LNCAP (cell line): Measurements from ENCODE around the gene NUTF2.

ENCODE experiments used
- TF ChIP-seq, protein P1 (sequence below): fragments of 450-650 bp; IDR thresholded peaks from 2 replicates; pipeline ENCODE4 v1.5.1; 2017; ENCODE audit warnings: mild to moderate bottlenecking

Gene NUTF2

DNA sequence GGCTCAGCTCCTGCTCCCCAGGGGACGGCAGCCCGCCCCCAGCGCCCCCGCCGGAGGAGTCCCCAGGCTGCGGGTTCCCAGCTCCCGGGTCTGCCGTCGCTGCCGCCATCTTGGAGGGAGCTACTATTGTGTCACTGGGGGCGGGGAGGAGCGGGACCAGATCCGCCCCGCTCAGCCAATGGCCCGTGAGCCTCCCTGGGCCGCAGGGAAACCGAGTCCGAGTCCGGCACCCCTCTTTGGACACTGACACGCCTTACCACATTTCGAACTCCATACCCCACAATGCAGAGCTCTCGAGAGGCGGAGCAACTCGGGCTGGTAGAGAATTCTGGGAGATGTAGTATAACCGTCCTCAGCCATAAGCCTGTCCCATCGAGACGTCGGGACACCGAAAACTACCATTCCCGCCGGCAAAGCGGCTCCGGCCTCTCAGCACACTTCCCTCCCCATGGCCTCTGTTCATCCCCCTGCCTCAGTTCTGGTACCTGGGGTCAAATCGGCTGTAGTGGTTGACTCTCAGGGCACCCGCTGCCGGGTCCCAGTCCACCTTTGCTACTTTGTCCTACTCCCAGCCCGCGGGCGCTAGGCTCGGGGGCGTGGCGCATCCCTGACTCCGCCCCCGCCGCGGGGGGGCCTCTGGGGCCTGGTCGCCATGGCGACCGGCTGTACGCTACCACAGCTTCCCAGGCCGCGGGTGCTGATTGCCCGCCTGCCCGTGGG lies 40.1 kb upstream of the NUTF2 start, which contains the start of the genes RANBP10 and TSNAXIP1:
Gene RANBP10 (minus strand): TSS at position 133 of the 720 bp plus-strand sequence. CDS start 24 bp downstream, at position 109.
Gene TSNAXIP1 (plus strand): TSS at position 462 of the 720 bp plus-strand sequence. CDS start 261 bp downstream, outside the sequence.
- TF ChIP-seq, protein P1, sequence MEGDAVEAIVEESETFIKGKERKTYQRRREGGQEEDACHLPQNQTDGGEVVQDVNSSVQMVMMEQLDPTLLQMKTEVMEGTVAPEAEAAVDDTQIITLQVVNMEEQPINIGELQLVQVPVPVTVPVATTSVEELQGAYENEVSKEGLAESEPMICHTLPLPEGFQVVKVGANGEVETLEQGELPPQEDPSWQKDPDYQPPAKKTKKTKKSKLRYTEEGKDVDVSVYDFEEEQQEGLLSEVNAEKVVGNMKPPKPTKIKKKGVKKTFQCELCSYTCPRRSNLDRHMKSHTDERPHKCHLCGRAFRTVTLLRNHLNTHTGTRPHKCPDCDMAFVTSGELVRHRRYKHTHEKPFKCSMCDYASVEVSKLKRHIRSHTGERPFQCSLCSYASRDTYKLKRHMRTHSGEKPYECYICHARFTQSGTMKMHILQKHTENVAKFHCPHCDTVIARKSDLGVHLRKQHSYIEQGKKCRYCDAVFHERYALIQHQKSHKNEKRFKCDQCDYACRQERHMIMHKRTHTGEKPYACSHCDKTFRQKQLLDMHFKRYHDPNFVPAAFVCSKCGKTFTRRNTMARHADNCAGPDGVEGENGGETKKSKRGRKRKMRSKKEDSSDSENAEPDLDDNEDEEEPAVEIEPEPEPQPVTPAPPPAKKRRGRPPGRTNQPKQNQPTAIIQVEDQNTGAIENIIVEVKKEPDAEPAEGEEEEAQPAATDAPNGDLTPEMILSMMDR = no peak

DNA sequence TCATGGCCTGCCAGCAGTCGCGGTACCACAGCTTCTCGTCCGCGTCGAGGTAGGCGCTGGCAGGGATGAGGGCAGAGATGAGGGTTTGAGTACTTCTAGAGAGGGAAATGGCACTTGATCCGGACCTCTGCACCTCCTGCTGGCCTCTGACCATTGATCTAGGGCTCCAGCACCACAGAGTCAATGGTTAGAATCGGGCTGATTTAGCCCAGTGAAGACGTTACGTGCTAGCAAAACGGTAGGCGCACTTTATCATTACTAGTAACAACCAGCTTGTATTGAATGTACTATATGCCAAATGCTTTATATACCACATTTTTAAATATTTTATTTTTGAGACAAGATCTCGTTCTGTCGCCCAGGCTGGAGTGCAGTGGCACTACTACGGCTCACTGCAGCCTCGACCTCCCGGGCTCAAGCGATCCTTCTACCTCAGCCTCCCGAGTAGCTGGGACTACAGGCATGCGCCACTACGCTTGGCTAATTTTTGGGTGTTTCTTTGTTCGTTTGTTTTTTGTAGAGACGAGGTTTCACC lies 39.5 kb upstream of the NUTF2 start:
- TF ChIP-seq, protein P1 = no peak

DNA sequence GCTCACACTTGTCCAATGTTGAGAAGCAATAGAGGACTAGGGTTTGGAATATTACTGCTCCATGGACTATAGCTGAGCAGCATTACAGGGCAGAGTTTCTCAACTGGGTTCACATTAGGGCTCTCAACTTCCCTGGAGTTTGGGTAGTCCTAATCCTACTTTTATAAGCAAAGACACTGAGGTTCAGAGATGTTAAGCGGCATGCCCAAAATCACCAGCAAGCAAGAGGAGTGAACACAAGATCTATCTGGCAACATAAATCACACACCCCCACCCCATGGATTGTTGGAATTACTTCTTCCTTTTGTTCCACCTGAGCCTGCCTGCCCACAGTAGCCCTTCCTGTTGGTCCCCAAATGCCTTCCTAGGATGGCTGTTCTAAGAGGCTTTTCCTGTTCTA lies 34.8 kb upstream of the NUTF2 start:
- TF ChIP-seq, protein P1 = no peak

DNA sequence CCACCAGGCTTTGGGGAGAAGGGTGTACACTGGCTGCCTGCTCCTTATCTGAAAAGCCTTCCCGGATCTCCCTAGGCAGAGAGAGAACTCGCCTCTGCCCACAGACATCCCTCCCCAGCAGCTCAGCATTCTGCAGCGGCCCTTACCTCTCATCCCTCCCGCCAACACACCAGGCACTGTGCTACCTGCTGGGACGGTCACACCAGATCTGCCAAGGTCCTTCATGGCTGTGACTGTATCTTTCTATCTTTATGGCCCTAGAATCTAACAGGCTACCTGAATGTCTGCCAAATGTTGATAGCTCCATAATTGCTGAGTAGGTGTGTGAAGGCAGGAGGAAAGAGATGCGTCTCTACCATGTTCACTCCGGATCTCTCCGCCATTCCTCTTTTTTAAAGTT lies 32.2 kb upstream of the NUTF2 start:
- TF ChIP-seq, protein P1 = no peak

DNA sequence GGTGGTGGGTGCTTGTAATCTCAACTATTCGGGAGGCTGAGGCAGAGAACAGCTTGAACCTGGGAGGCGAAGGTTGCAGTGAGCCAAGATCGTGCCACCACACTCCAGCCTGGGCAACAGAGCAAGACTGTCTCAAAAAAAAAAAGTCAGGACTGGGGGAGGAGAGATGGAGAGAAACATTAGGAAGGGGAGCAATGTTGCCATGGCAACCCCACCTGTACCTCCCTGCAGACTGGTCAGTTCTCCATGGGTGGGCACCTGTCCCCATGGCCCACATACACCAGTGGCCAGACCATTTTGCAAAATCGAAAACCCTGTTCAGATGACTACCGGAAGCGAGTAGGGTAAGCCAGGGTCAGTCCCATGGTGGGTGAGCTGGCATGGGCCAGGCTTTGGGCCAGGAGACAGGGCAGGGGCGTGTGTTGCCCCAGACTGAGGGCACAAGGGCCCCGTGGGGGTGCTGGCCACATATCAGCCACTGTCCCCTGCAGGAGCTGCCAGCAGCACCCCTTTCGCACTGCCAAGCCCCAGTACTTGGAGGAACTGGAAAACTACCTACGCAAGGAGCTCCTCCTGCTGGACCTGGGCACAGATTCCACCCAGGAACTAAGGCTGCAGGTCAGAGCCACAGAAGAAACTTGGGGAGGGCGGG lies 26.0 kb upstream of the NUTF2 start:
- TF ChIP-seq, protein P1 = no peak

DNA sequence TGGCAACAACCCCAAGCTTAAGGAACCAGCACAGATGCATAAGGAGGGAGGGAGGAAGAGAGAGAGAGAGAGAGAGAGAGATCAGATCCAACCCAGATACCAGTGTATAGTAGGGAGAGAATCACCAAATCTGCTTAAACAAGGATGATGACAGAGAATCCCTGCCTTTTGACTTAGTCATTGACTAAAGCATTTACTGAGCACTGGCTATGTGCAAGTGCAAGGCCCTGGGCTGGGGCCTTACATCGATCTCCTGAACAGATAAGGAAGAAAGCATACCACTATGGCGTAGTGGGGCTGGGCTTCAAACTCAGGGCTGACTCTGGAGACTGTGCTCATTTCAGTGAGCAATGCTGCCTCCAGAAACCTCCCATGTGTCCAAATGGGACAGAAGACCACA lies 24.2 kb upstream of the NUTF2 start:
- TF ChIP-seq, protein P1 = no peak

DNA sequence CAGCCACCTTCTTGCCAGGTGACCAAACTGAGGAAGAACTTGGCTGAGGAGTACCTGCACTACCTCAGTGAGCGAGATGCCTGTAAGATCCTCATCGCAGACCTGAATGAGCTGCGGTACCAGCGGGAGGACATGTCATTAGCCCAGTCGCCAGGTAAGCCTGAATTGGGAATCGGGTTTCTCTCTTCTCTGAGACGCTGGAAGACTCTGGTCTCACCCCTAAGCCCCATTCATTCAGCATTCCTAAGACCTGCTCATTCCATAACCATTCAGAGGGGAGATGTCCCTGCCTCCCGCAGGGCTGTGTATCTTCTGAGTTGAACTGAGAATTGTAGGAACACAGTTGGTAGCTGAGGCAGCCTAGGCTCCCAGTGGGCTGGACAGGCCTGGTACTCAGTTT lies 21.6 kb upstream of the NUTF2 start:
- TF ChIP-seq, protein P1 = no peak
